Measurements from ENCODE around the gene SLC7A11. TPM values are rescaled to one million over a fixed set of nuclear protein-coding genes. Genes with fewer than 3 reads are reported as not detected.

The SLC7A11 gene
- total and polyA plus RNA-seq, 7 donors, result 0.04 to 0.52 (median 0.13) TPM; not detected in 1

DNA sequence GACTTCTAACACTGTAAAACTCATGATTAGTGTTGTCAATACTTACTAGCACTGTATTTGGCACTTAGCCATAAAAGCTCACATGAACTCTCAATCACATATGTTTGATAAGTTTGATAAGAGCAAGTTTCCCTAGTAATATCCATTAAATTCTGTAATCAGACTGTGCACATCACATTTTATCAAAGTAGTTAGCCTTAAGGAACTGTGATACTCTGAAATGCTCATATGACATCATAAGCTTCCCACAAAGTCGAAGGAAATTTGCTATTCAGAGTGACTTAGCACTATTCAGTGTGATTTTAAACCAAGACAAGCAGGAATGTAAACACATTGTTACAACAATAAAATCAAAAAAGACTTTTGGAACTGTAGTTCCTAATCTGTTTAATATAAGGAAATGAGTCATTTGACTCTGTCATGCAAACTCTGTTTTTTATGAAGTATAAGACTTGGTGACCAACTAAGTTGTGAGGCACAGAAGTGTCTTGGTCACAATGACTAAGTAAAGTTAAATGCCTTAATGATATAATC, 6.7 kb downstream of the SLC7A11 start:
- Histone ChIP-seq H3K9me3 (no peaks in the 10 kb centered on the region), H3K4me1 (no peaks in the 10 kb centered on the region), H3K27ac (no peak overlapping the region), H3K27me3 (ENCODE audit: insufficient read depth in 3 of 3, low read length in 2 of 3) (no peaks in the 10 kb centered on the region), H3K4me3 (no peak overlapping the region), H3K36me3 (ENCODE audit: insufficient read depth in 1 of 2, low read depth in 1 of 2) (no peaks in the 10 kb centered on the region)
- DNase-seq, result no peak
- no peak for ATAC-seq
- no peak for TF ChIP-seq CTCF (IDR thresholded peaks at IDR 0.05)
- intact Hi-C loops (cut with DNase I), result no loop called here
- WGBS, 3 donors, result 74 to 80% (median 76%) methylated on average over 1 of the region's 1 CpG

DNA sequence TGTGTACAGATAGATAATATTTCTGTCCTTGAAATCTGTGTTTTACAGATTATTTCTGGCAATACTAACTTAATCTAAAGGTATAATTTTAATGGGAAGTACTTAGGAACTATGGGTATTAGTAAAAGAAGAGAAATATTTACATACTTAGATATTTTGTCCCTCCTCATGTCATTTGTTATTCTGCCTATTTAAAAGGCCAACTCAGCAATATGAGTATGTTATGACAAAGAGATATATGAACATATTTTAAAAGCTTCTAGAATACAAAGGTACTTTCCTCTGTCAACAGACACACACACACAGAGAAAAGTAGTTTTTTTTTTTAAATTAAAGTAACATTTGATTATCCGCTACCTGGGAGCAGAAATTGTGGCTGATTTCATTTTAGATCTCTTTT, 7.9 kb downstream of the SLC7A11 start:
- 98 to 100% (median 100%) methylated on average over 1 of the region's 1 CpG for WGBS, 3 donors
- intact Hi-C loops (cut with DNase I), result no loop called here
- Histone ChIP-seq H3K4me3 (no peak overlapping the region), H3K9me3 (no peaks in the 10 kb centered on the region), H3K27ac (no peak overlapping the region), H3K27me3 (ENCODE audit: insufficient read depth in 3 of 3, low read length in 2 of 3) (no peaks in the 10 kb centered on the region), H3K36me3 (ENCODE audit: insufficient read depth in 1 of 2, low read depth in 1 of 2) (no peaks in the 10 kb centered on the region), H3K4me1 (no peaks in the 10 kb centered on the region)
- ATAC-seq (no peak), DNase-seq (no peak)
- TF ChIP-seq CTCF (IDR thresholded peaks at IDR 0.05), result no peak

DNA sequence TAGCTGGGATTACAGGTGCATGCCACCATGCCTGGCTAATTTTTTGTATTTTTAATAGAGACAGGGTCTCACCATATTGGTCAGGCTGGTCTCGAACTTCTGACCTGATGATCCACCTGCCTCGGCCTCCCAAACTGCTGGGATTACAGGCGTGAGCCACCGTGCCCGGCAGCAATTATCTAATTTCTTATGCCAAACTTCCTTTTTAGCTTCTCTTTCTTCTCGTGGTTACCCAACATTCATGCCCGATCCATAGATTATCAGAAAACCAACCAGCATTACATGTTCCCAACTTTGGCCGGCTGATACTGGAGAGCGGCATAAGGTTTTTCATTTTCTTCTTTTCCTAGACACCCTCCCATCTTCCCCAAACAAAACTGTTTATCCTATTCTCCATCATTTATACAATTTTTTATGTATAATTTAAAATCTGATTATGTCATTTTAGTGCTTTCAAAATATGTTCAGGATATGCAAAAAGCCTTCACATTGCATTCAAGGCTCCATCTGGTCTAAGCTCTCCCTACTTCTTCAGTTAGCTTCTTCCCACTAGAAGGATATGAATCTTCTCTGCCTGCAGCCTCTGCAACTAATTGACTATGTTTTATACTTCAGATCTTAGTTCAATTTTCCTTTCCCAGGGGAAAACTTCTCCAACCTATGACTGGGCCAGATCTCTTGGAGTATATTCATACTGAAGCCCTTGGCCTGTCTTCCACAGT, 8.7 kb downstream of the SLC7A11 start:
- 95 to 96% (median 96%) methylated on average over 9 of the region's 9 CpGs for WGBS, 3 donors
- Histone ChIP-seq H3K27ac (no peak overlapping the region), H3K36me3 (ENCODE audit: insufficient read depth in 1 of 2, low read depth in 1 of 2) (no peaks in the 10 kb centered on the region), H3K9me3 (no peaks in the 10 kb centered on the region), H3K4me3 (no peak overlapping the region), H3K4me1 (no peaks in the 10 kb centered on the region), H3K27me3 (ENCODE audit: insufficient read depth in 3 of 3, low read length in 2 of 3) (no peaks in the 10 kb centered on the region)
- DNase-seq, result no peak
- TF ChIP-seq CTCF (IDR thresholded peaks at IDR 0.05), result no peak
- intact Hi-C loops (cut with DNase I), result no loop called here
- no peak for ATAC-seq

DNA sequence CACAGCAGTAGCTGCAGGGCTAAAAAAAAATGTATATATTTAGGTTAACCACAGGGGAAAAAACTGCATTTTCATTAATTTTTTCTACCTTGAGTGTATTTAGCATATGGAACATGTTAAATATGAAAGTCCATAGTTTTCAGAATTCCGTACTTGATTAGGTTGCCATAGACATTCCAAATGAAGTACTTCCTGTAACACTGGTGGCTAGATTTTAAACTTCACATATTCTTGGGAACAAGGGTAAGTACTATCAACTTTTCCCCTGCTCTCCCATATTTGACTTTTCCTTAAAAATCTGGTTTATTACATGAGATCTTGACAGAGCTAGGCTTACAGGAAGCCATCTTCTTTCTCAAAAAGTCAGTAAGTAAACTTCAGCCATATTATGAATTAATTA, 9.8 kb downstream of the SLC7A11 start:
- TF ChIP-seq CTCF (IDR thresholded peaks at IDR 0.05), result no peak
- no peaks in the 10 kb centered on the region for H3K27me3 ChIP-seq (ENCODE audit: insufficient read depth in 3 of 3, low read length in 2 of 3)
- ATAC-seq, result no peak
- no peaks in the 10 kb centered on the region for H3K9me3 ChIP-seq
- no peak overlapping the region for H3K27ac ChIP-seq
- H3K36me3 ChIP-seq (ENCODE audit: insufficient read depth in 1 of 2, low read depth in 1 of 2), result no peaks in the 10 kb centered on the region
- intact Hi-C loops (cut with DNase I), result no loop called here
- DNase-seq, result no peak
- H3K4me1 ChIP-seq, result no peaks in the 10 kb centered on the region
- WGBS, 3 donors, result 97 to 100% (median 97%) methylated on average over 1 of the region's 1 CpG
- no peak overlapping the region for H3K4me3 ChIP-seq

DNA sequence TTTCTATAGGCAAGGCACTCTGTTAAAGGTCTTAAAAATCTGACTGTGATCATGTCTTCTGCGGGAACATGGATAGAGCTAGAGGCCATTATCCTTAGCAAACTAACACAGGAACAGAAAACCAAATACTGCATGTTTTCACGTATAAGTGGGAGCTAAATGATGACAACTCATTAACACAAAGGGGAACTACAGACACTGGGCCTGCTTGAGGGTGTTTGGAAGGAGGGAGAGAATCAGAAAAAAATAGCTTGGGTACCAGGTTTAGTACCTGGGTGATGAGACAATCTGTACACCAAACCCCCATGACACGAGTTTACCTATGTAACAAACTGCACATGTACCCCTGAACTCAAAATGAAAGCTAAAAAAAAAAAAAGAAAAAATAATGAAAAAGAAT, 12.1 kb downstream of the SLC7A11 start:
- Histone ChIP-seq H3K4me1 (no peaks in the 10 kb centered on the region), H3K4me3 (no peak overlapping the region), H3K9me3 (no peaks in the 10 kb centered on the region), H3K27me3 (ENCODE audit: insufficient read depth in 3 of 3, low read length in 2 of 3) (no peaks in the 10 kb centered on the region), H3K27ac (no peak overlapping the region), H3K36me3 (ENCODE audit: insufficient read depth in 1 of 2, low read depth in 1 of 2) (no peaks in the 10 kb centered on the region)
- TF ChIP-seq CTCF (IDR thresholded peaks at IDR 0.05), result no peak
- intact Hi-C loops (cut with DNase I), result no loop called here
- ATAC-seq (no peak), DNase-seq (no peak)
- WGBS, 3 donors, result 80 to 96% (median 87%) methylated on average over 3 of the region's 3 CpGs
